IMR-90 (cell line): ENCODE data around the gene WDR5. TPM values are rescaled to one million over a fixed set of nuclear protein-coding genes. Genes with fewer than 3 reads are reported as not detected.
A peak's percentile ranks its signal among the peaks of the same experiment; 100 is the strongest.

ENCODE experiments used
- ATAC-seq: fragments of 200-7000 bp; cut with Tn5 transposase; 2 replicates; pipeline ENCODE4 v1.9.1; 2020; ENCODE audit warnings: low read depth, mild to moderate bottlenecking, moderate library complexity
- BruUV-seq: library from RNA; stranded (reverse); fragments of 400-500 nt; replicated peaks from 2 replicates; lab custom pipeline; 2021; lab: Mats Ljungman, UMichigan
- CTCF ChIA-PET: fragments of 300-600 bp; formaldehyde crosslinking; extraction: SDS; loops from one replicate; lab custom pipeline; 2021; ENCODE audit warnings: antibody characterized with exemption; lab: Yijun Ruan, JAX
- POLR2A ChIA-PET: fragments of 300-600 bp; sonication (Branson Sonifier 250); formaldehyde crosslinking; loops from one replicate; lab custom pipeline; 2022; ENCODE audit warnings: antibody characterized with exemption; ENCODE audit not compliant: unreplicated experiment; lab: Charles Lee
- DNase-seq: peaks from one replicate; pipeline ENCODE4 v3.0.0; 2013
- H2AFZ ChIP-seq: replicated peaks from 2 replicates; pipeline ENCODE3; 2013; ENCODE audit warnings: low read length, mild to moderate bottlenecking; ENCODE audit not compliant: poor library complexity
- H2AK5ac ChIP-seq: 2 replicates; pipeline ENCODE4 v1.6.1; 2013; ENCODE audit warnings: low read depth, low read length, inconsistent platforms
- H2AK9ac ChIP-seq: replicated peaks from 2 replicates; pipeline ENCODE3; 2013; ENCODE audit warnings: mild to moderate bottlenecking, low read depth, low read length, moderate library complexity; ENCODE audit not compliant: poor library complexity
- H2BK120ac ChIP-seq: 2 replicates; pipeline ENCODE4 v1.6.1; 2013; ENCODE audit warnings: low read depth, low read length, inconsistent platforms
- H2BK15ac ChIP-seq: 3 replicates; pipeline ENCODE4 v1.6.1; 2013; ENCODE audit warnings: low read depth, low read length, inconsistent platforms
- H2BK20ac ChIP-seq: 2 replicates; pipeline ENCODE4 v1.6.1; 2013; ENCODE audit warnings: low read depth, mild to moderate bottlenecking, inconsistent platforms, low read length, moderate library complexity
- H2BK5ac ChIP-seq: 2 replicates; pipeline ENCODE4 v1.6.1; 2013; ENCODE audit warnings: mild to moderate bottlenecking, low read depth, low read length, inconsistent platforms; ENCODE audit not compliant: poor library complexity, severe bottlenecking
- H3K14ac ChIP-seq: replicated peaks from 2 replicates; pipeline ENCODE4 v1.6.1; 2013; ENCODE audit warnings: low read depth, low read length, inconsistent platforms
- H3K18ac ChIP-seq: 2 replicates; pipeline ENCODE4 v1.6.1; 2013; ENCODE audit warnings: low read depth, low read length, control low read depth
- H3K23ac ChIP-seq: 2 replicates; pipeline ENCODE4 v1.6.1; 2013; ENCODE audit warnings: low read depth, low read length, inconsistent platforms
- H3K27ac ChIP-seq: 2 replicates; pipeline ENCODE4 v1.5.1; 2013; ENCODE audit warnings: mild to moderate bottlenecking, control low read depth, low read length; ENCODE audit not compliant: insufficient read depth
- H3K27me3 ChIP-seq: 2 replicates; pipeline ENCODE4 v1.6.1; 2013; ENCODE audit warnings: low read length; ENCODE audit not compliant: control insufficient read depth, insufficient read depth
- H3K36me3 ChIP-seq: 2 replicates; pipeline ENCODE4 v1.6.1; 2013; ENCODE audit warnings: low read length, mixed read lengths; ENCODE audit not compliant: control insufficient read depth, insufficient read depth
- H3K4ac ChIP-seq: 2 replicates; pipeline ENCODE4 v1.6.1; 2013; ENCODE audit warnings: low read depth, low read length, inconsistent platforms
- H3K4me1 ChIP-seq: 2 replicates; pipeline ENCODE4 v1.6.1; 2013; ENCODE audit warnings: low read length, mixed read lengths; ENCODE audit not compliant: control insufficient read depth, insufficient read depth
- H3K4me2 ChIP-seq: 2 replicates; pipeline ENCODE4 v1.6.1; 2013; ENCODE audit warnings: low read depth, mild to moderate bottlenecking, control low read depth, low read length, moderate library complexity
- H3K4me3 ChIP-seq: 2 replicates; pipeline ENCODE4 v1.5.1; 2013; ENCODE audit warnings: low read depth, mild to moderate bottlenecking, control low read depth, low read length, moderate library complexity; ENCODE audit not compliant: insufficient read depth
- H3K56ac ChIP-seq: 2 replicates; pipeline ENCODE4 v1.6.1; 2013; ENCODE audit warnings: low read length, inconsistent platforms; ENCODE audit not compliant: insufficient read depth; ENCODE audit errors: extremely low read depth
- H3K79me1 ChIP-seq, 2 experiments: 2 replicates each; pipeline ENCODE4 v1.6.1; 2013; ENCODE audit warnings: low read length in 2 of 2, inconsistent platforms in 1 of 2, low read depth in 1 of 2
- H3K9ac ChIP-seq: 2 replicates; pipeline ENCODE4 v1.6.1; 2013; ENCODE audit warnings: low read depth, low read length, control low read depth
- H3K9me1 ChIP-seq: 2 replicates; pipeline ENCODE4 v1.6.1; 2013; ENCODE audit warnings: low read length, inconsistent platforms; ENCODE audit not compliant: insufficient read depth
- H3K9me3 ChIP-seq: 2 replicates; pipeline ENCODE4 v1.6.1; 2013; ENCODE audit warnings: low read length; ENCODE audit not compliant: control insufficient read depth, insufficient read depth
- H4K20me1 ChIP-seq: 2 replicates; pipeline ENCODE4 v1.6.1; 2013; ENCODE audit warnings: low read length, inconsistent platforms; ENCODE audit not compliant: insufficient read depth
- H4K5ac ChIP-seq: 2 replicates; pipeline ENCODE4 v1.6.1; 2013; ENCODE audit warnings: mild to moderate bottlenecking, low read depth, low read length, control low read depth
- H4K8ac ChIP-seq, 2 experiments: 2 replicates each; pipeline ENCODE4 v1.6.1; 2013; ENCODE audit warnings: low read depth in 2 of 2, low read length in 2 of 2, control low read depth in 1 of 2, inconsistent platforms in 1 of 2
- H4K91ac ChIP-seq: 2 replicates; pipeline ENCODE4 v1.6.1; 2013; ENCODE audit warnings: low read depth, low read length, inconsistent platforms; ENCODE audit not compliant: insufficient read depth
- BHLHE40 ChIP-seq: fragments of 150-350 bp; IDR thresholded peaks from 2 replicates; pipeline ENCODE4 v1.6.1; 2016; ENCODE audit warnings: mild to moderate bottlenecking, low read depth, low read length
- CEBPB ChIP-seq: IDR thresholded peaks from 2 replicates; pipeline ENCODE4 v1.6.1; 2012; ENCODE audit warnings: low read depth, low read length, improper control_type of control experiment
- CHD1 ChIP-seq: IDR thresholded peaks from 2 replicates; pipeline ENCODE4 v1.6.1; 2012; ENCODE audit warnings: low read depth, low read length, improper control_type of control experiment
- FOS ChIP-seq: fragments of 150-350 bp; IDR thresholded peaks from 2 replicates; pipeline ENCODE4 v1.6.1; 2016; ENCODE audit warnings: low read depth, low read length
- MAZ ChIP-seq: IDR thresholded peaks from 2 replicates; pipeline ENCODE4 v1.6.1; 2012; ENCODE audit warnings: low read depth, mild to moderate bottlenecking, low read length, improper control_type of control experiment, moderate library complexity, borderline replicate concordance
- MXI1 ChIP-seq: IDR thresholded peaks from 2 replicates; pipeline ENCODE4 v1.6.1; 2012; ENCODE audit warnings: low read depth, mild to moderate bottlenecking, low read length, moderate library complexity, borderline replicate concordance
- POLR2A ChIP-seq: IDR thresholded peaks from 2 replicates; pipeline ENCODE4 v1.6.1; 2012; ENCODE audit warnings: mild to moderate bottlenecking, low read depth, low read length
- RAD21 ChIP-seq: IDR thresholded peaks from 2 replicates; pipeline ENCODE4 v1.6.1; 2012; ENCODE audit warnings: low read length, improper control_type of control experiment
- RCOR1 ChIP-seq: IDR thresholded peaks from 2 replicates; pipeline ENCODE4 v1.6.1; 2012; ENCODE audit warnings: mild to moderate bottlenecking, low read length, improper control_type of control experiment; ENCODE audit not compliant: insufficient replicate concordance
- RFX5 ChIP-seq: IDR thresholded peaks from 2 replicates; pipeline ENCODE4 v1.8.0; 2012; ENCODE audit warnings: low read depth, mild to moderate bottlenecking, low read length, moderate library complexity
- SMC3 ChIP-seq: fragments of 150-350 bp; IDR thresholded peaks from 2 replicates; pipeline ENCODE4 v1.6.1; 2016; ENCODE audit warnings: low read depth, mild to moderate bottlenecking, antibody characterized with exemption, low read length, moderate library complexity
- WGBS, 2 experiments: methylation state at CpG; one replicate each; pipeline versions ENCODE4 v1.1.5 to v1.1.7; 2013; ENCODE audit warnings: missing lambda C conversion rate in 2 of 2; ENCODE audit not compliant: insufficient read length in 1 of 2; ENCODE audit errors: extremely low coverage in 2 of 2; 5-methylcytosine and 5-hydroxymethylcytosine counted together
- dilution Hi-C: fragments of 300-500 bp; cut with HindIII; formaldehyde crosslinking; loops from one replicate; pipeline ENCODE4 v1.14.3; 2018; ENCODE audit warnings: low sequenced_read_pairs; ENCODE audit not compliant: unreplicated experiment
- in situ Hi-C: fragments of 300-500 bp; cut with MboI; formaldehyde crosslinking; loops from 3 replicates; pipeline ENCODE4 v1.14.3; 2019; ENCODE audit warnings: low sequenced_read_pairs, inconsistent platforms, mixed read lengths
- intact Hi-C: fragments of 100-400 bp; cut with micrococcal nuclease; formaldehyde crosslinking; loops from 2 replicates; pipeline ENCODE4 v1.10.0; 2022
- polyA plus RNA-seq, 3 experiments: library from polyadenylated mRNA; depleted of rRNA; stranded (reverse); fragments of >200 nt; gene quantifications; 2 replicates each; pipeline ENCODE4 v1.2.3, GENCODE V29; 2012; ENCODE audit warnings: low replicate concordance in 1 of 3
- total RNA-seq: library from RNA; depleted of rRNA; stranded (reverse); fragments of >200 nt; gene quantifications from 2 replicates; pipeline ENCODE4 v1.2.3, GENCODE V29; 2012
- TF ChIP-seq, protein P1 (sequence below): fragments of 150-350 bp; IDR thresholded peaks from 2 replicates; pipeline ENCODE4 v1.6.1; 2017; ENCODE audit warnings: mild to moderate bottlenecking, antibody characterized with exemption, low read length, low read depth
- TF ChIP-seq, protein P2 (sequence below): fragments of 150-350 bp; IDR thresholded peaks from 2 replicates; pipeline ENCODE4 v1.6.1; 2016; ENCODE audit warnings: low read depth, mild to moderate bottlenecking, low read length, moderate library complexity, borderline replicate concordance
- TF ChIP-seq, protein P3 (sequence below): conservative IDR thresholded peaks from 2 replicates; pipeline ENCODE4 v1.5.1; 2012; ENCODE audit warnings: mild to moderate bottlenecking, low read depth, low read length, improper control_type of control experiment

WDR5 gene
- total and polyA plus RNA-seq, 2 of the 4 experiments (the other 2 are of a cell fraction), result 18.3 to 26.6 TPM

DNA sequence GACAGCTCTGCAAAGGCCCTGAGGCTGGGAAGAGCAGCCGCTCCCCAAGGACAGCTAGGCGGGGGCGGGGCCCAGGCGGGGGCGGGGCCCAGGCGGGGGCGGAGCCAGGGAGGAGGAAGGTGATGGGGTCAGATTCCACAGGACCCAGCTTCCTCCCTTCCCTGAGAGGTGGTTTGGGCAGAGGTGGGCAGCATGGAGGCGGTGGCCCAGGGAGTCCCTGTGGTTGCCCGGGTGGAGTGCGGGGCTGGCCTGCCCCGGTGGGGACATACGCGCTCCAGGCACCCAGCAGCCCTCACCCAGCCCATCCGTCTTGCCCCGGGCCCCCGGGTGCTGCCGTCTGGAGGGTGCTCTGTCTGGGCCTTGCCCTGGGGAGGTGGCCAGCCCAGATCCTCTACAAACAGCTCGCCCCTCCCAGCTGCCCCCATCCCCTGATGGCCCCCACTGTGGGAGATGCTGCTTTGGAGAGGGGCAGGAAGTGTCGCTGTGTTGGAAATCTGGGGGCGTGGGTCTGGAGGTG lies 39.5 kb downstream of the WDR5 start:
- H4K91ac ChIP-seq, result peak overlapping the region; percentile 41; the same call in 1 of the 2 replicates
- H3K36me3 ChIP-seq, result no peaks in the 10 kb centered on the region
- no peak overlapping the region for H3K18ac ChIP-seq
- H3K9ac ChIP-seq, result no peak overlapping the region
- ChIA-PET CTCF (interaction anchor here (0.8 to 1.4 kb wide), 3 partner anchors 154 to 267 kb away, joined by 3 read pairs; no protein-coding TSS in a partner anchor), POLR2A (interaction anchor here (0.5 kb wide), 1 partner anchor 50 kb away, joined by 4 read pairs; no protein-coding TSS in a partner anchor)
- no peak overlapping the region for H3K27ac ChIP-seq
- H2BK20ac ChIP-seq, result no peak overlapping the region
- H2AFZ ChIP-seq, result peak overlapping the region; percentile 51
- dilution Hi-C loops (no loop called here), in situ Hi-C loops (no loop called here), intact Hi-C loops (no loop called here)
- DNase-seq (no peak), ATAC-seq (no peak)
- H2AK9ac ChIP-seq, result no peak overlapping the region
- no peaks in the 10 kb centered on the region for H3K9me3 ChIP-seq
- H2BK120ac ChIP-seq, result no peak overlapping the region; the same call in 1 of the 2 replicates
- no peak overlapping the region for H3K4ac ChIP-seq
- no peak overlapping the region for H3K23ac ChIP-seq
- H2AK5ac ChIP-seq, result peak overlapping the region; percentile 7; the same call in 1 of the 2 replicates
- no peaks in the 10 kb centered on the region for H3K79me1 ChIP-seq
- no peaks in the 10 kb centered on the region for H3K9me1 ChIP-seq
- WGBS, 2 experiments, result no CpG with 5 or more reads among the region's 20 CpGs
- H3K4me2 ChIP-seq, result no peak overlapping the region
- TF ChIP-seq RFX5 (no peak), BHLHE40 (no peak), MXI1 (no peak), FOS (no peak), POLR2A (no peak), RCOR1 (no peak), SMC3 (no peak), CHD1 (no peak), CEBPB (no peak), MAZ (no peak), RAD21 (no peak)
- TF ChIP-seq, protein P1, sequence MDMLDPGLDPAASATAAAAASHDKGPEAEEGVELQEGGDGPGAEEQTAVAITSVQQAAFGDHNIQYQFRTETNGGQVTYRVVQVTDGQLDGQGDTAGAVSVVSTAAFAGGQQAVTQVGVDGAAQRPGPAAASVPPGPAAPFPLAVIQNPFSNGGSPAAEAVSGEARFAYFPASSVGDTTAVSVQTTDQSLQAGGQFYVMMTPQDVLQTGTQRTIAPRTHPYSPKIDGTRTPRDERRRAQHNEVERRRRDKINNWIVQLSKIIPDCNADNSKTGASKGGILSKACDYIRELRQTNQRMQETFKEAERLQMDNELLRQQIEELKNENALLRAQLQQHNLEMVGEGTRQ, result no peak
- TF ChIP-seq, protein P2, sequence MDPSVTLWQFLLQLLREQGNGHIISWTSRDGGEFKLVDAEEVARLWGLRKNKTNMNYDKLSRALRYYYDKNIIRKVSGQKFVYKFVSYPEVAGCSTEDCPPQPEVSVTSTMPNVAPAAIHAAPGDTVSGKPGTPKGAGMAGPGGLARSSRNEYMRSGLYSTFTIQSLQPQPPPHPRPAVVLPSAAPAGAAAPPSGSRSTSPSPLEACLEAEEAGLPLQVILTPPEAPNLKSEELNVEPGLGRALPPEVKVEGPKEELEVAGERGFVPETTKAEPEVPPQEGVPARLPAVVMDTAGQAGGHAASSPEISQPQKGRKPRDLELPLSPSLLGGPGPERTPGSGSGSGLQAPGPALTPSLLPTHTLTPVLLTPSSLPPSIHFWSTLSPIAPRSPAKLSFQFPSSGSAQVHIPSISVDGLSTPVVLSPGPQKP, result no peak
- TF ChIP-seq, protein P3, sequence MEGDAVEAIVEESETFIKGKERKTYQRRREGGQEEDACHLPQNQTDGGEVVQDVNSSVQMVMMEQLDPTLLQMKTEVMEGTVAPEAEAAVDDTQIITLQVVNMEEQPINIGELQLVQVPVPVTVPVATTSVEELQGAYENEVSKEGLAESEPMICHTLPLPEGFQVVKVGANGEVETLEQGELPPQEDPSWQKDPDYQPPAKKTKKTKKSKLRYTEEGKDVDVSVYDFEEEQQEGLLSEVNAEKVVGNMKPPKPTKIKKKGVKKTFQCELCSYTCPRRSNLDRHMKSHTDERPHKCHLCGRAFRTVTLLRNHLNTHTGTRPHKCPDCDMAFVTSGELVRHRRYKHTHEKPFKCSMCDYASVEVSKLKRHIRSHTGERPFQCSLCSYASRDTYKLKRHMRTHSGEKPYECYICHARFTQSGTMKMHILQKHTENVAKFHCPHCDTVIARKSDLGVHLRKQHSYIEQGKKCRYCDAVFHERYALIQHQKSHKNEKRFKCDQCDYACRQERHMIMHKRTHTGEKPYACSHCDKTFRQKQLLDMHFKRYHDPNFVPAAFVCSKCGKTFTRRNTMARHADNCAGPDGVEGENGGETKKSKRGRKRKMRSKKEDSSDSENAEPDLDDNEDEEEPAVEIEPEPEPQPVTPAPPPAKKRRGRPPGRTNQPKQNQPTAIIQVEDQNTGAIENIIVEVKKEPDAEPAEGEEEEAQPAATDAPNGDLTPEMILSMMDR, result no peak
- H3K4me3 ChIP-seq, result no peak overlapping the region
- no peak overlapping the region for H3K14ac ChIP-seq
- no peak overlapping the region for H4K5ac ChIP-seq
- no peak overlapping the region for H4K8ac ChIP-seq
- no peak overlapping the region for H2BK5ac ChIP-seq
- no peak overlapping the region for H3K56ac ChIP-seq
- H2BK15ac ChIP-seq, result no peak overlapping the region
- no TSS peak for BruUV-seq
- H3K4me1 ChIP-seq, result peaks cover 13% of the 10 kb centered on the region
- no peaks in the 10 kb centered on the region for H4K20me1 ChIP-seq
- H3K27me3 ChIP-seq, result peaks cover 38% of the 10 kb centered on the region
